HL-60 (cell line): ENCODE data around the gene ASB15.

ENCODE experiments used
- CTCF ChIP-seq: IDR thresholded peaks from one replicate; pipeline ENCODE4 v1.5.1; 2011; ENCODE audit warnings: low read length, control low read depth, inconsistent platforms; ENCODE audit not compliant: insufficient read depth
- GABPA ChIP-seq: IDR thresholded peaks from 2 replicates; pipeline ENCODE4 v1.6.1; 2012; ENCODE audit warnings: low read depth

- TF ChIP-seq CTCF (no peak), GABPA (no peak)
These were observed 75.6 kb downstream of the ASB15 start for GRCh38 chr7:123677061-123677715.
